ENCODE data around the gene NEK3.
"Not testable (repeated sequence)": the region's sequence is repeated elsewhere in the genome, so short reads cannot be mapped to it uniquely, and the experiment has no call there.

Gene NEK3

DNA sequence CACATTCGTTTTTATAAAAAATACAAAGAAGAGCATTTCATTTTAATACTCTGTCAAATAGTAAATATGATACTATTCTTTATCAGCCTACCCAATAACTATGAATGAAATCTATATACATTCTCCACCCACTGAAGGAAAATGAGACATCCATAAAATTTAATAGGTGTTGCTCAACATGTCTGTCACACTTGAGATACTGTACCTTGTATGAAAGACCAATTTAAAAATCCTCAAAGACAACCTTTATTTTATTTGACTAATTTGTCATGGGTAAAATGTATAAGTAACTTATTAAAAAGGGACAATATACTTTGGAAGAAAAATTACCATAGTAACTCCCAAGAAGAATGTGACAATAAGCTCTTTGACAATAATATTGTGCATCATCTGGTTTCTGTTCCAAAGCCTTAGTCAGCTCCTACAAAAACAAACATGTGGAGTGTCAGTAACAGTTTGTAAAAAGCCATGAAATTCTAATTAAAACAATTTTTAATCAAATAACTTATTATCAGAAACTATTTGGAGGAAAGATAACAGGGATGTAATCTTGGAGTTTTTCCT, 11.5 kb upstream of the NEK3 start:
- peak; percentile 82 for DNase-seq (ENCODE audit: low spot score)

DNA sequence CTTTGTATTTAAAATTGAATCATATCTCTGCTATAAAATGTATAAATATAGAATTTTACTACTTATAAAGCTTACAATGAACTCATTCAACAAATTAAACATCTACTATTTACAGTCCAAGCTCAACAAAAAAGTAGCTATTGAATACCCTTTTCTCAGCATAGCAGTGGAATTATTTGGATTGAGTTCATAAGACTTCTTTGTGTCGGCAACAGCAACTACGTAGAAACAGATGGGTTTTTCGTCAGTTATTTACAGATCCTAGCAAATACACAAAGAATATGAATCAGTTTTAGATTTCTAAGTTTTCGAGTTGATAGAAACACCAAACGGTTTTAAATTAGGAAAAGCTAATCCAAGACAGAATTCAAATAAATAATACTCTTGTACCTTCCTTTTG, 10.4 kb upstream of the NEK3 start:
- DNase-seq (ENCODE audit: low spot score) = peak; percentile 77

DNA sequence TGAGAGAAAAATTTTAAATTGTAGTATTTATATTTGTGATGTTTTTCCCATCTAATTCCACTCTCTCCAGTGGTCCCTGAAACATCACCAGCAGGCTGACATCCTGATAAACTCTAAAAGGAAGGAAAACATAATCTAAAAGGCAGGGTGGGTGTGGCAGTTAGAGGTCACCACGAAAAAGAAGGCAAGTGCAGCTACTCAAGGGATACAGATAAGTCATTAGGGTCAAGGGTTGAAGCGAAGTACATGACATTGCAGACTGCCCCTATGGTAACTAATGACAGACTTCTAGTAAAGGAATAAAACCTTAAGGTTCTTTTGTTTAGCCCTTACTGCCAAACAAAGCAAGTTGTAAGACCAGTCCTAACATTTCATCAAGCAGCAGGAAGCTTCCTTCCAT, 6.0 kb upstream of the NEK3 start:
- no peak for DNase-seq (ENCODE audit: low spot score)

DNA sequence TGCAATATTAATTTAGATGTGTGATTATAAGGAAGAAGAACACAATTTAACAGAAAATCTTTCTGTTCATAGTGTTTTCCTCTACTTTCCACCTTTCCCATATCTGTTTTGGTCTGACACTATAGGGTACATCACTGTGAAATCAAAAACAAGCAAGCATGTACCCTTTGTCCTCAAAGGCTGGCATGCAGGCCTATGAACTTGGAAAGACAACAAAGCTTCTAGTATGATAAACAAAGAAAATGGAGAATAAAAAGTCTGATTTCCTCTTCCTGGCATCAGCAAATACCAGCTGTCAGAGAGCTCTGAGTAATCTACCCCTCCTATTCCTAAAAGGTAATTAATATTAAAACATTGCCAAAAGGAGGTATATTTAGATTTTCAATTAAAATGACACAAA, 5.6 kb upstream of the NEK3 start:
- peak; percentile 84 for DNase-seq (ENCODE audit: low spot score)

DNA sequence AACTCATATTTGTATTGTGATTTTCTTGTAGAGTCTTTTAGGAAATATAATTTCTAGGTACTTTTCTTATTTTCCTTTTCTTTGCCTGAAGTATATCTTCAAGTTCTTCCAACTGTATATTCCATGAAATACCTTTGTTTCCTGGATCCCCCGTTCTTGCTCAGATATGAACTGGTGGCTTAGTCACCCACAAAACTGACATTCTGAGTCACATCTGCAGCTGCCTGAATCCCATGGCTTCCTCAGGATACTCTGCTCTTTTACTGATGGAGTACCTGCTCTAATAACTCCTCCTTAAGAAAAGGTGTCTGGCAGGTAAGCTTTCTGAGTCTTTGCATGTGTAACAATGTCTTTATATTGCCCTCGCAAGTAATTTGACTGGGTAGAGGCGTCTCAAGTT, 4.5 kb upstream of the NEK3 start:
- DNase-seq (ENCODE audit: low spot score) = not testable (repeated sequence)

DNA sequence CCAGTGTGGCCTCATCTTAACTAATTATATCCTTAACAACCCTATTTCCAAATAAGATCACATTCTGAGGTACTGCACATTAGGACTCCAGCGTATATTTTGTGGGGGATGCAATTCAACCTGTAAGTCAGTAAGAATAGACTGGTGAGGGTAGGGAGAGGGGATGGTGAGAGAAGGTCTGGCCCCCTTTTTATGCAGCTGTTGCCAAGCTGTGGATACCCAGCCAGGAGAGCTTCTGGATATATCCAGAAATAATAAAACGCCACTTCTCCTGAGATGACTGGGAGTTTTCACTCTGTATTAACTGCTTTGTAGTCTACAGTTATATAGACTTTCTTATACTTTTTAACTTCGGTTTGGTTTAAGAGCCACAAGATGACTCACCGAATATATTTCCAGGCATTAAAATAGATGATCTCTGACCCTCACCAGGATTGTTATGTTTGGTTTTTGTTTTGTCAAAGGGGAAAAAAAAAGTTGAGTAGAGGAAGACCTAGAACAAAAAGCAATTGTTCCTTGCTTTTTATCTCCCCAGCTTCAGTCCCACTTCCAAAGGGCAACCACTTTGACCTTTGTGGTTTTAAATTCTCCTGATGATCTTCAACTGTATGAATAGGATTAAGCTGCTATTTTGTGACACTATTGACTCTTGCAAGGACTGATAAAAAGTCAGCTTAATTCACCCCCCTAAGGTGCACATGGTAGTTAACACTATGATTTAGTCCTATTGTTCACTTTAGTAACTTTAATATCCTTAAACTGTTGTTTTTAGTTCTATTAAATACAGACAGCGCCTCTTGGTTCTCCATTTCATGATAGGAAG, 3.1 kb upstream of the NEK3 start:
- peak; percentile 57 for DNase-seq (ENCODE audit: low spot score)

DNA sequence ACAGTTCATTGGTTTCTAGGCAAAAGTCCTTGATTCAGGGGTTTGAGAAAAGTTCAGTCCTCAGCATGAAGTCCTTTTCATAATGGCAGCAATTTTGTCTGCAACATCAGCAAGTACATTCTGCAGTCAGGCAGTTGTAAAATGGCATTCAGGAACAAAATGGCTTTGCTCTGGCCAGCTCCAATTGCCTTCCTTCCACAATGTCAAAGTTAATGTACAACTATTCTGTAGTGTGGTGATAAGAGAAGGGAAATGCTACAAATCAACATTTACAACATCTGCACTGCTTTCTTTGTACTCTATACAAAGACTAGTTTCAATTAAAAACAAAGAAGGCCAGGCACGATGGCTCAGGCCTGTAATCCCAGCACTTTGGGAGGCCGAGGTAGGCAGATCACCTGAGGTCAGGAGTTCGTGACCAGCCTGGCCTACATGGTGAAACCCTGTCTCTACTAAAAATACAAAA, 1.8 kb upstream of the NEK3 start:
- no peak for DNase-seq (ENCODE audit: low spot score)

DNA sequence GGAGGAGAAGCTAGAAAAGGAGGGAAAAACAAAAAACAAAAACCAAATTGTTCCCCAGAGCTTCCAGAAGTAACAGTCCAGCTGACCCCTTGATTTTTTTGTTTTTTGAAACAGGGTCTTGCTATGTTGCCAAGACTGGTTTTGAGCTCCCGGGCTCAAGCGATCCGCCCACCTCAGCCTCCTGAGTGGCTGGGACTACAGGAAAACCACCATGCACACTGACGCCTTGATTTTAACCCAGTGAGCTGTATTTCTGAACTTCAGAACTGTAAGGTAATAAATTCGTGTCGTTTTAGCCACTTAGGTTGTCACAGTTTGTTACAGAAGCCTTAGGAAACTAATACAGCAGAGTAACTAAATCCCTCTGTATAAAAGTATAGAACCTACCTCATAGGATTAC, 1.1 kb upstream of the NEK3 start:
- no peak for DNase-seq (ENCODE audit: low spot score)

DNA sequence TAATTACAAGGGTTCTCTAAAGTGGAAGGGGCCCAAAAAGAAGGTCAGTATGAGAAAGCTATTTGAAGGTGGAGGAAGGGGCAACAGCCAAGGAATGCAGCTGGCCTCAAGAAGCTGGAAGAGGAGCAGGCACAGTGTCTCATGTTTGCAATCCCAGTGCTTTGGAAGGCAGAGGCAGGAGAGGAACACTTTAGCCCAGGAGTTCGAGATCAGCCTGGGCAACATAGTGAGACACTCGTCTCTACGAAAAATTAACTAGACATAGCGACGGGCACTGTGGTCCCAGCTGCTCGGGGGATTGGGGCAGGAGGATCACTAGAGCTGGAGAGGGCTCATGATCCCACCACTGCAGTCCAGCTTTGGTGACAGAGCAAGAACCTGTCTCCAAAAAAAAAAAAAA, 656 bp upstream of the NEK3 start:
- no peak for DNase-seq (ENCODE audit: low spot score)

DNA sequence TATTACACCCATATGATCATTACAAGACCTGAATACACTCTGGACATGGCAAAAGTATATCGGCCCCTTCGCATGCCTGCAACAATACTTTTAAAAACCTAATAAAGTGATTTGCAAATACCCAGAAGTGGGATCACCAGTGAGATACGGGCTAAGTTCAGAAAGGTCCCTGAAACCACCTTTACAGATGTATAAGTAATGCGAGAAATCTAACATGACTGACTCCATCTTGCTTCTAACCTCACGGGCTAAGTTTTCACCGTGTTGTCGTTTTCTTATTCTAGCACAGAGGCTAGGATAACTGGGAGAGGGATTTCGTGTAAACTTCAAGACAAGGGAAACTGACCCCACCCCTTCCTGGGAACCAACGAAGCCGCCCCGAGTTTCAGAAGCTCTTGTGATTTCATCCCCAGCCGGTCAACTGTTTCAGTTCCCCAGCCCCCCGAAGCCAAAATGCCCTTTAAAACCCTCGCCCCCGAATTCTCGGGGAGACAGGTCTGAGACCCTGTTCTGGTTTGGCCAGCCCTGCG, 703 bp downstream of the NEK3 start:
- peak; percentile 46 for DNase-seq (ENCODE audit: low spot score)

DNA sequence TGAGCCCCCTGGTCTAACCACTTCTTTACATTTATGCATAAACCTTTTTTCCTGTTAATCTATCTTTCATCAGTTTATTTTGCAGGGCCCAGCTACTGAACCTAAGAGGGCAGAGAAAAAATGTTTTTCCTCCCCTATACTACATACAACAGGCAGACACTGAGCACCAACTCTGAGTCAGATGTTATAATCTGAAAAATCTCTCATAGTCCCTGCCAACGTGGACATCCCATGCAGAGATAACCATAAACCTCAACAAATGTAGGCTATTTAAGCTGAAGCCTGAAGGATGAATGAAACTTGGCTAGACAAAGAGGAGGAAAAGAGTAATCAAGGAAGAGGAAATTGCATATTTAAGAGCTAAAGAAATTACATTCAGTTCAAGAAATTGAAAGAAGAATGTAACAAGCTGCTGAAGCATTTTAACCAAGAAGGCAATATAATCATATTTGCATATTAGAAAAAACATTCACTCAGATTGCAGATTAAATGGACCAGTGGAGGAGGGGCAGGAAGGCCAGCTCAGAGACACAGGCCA, 2.6 kb downstream of the NEK3 start:
- DNase-seq (ENCODE audit: low spot score) = no peak

DNA sequence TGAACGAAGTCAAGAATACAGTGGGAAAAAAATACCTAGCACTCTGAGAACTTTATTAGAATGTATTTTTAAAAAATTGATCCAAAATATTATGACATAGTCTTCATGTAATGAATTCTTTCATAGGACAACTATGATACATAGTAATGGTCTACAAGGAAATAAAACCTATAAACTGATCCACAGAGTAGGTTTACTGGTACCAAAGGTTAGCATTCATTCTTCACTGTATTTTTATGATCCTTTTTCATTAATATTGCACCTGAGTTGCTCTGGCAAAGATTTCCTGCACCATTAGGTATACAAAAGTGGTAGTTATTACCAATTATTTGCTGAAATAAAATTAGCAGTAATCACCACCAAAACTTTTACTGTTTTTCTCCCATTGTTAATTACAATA, 4.2 kb downstream of the NEK3 start:
- DNase-seq (ENCODE audit: low spot score) = no peak

DNA sequence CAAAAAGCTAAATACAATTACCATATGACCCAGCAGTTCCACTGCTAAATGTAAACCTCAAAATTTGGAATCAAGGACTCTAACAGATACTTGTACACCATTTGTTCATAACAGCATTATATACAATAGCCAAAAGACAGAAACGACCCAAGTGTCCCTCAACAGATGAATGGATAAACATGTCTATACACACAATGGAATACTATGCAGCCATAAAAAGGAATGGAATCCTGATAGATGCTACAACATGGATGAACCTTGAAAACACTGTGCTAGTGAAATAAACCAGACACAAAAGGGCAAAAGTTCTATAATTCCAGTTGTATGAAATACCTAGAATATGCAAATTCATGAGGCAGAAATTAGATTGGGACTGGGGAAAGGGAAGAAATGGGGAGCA, 12.2 kb downstream of the NEK3 start:
- no peak for DNase-seq (ENCODE audit: low spot score)

DNA sequence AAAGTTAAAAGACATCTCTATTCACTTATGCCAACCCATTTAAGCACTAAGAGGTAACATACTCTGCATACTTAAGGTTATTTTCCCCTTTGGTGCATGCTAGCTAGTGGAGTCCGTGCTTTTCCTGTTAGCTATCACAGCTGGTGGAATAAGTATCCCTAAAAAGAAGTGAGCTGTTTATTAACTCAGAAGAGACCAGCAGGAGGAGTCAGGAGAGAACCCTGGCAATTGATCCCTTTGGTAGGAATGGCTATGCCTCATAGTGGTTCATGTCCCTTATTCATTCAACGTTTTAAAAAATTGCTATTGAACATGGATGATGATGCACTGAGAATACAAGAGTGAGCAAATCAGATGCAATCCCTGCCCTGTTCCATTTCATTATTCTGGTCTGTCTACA, 18.1 kb downstream of the NEK3 start:
- DNase-seq (ENCODE audit: low spot score) = no peak

DNA sequence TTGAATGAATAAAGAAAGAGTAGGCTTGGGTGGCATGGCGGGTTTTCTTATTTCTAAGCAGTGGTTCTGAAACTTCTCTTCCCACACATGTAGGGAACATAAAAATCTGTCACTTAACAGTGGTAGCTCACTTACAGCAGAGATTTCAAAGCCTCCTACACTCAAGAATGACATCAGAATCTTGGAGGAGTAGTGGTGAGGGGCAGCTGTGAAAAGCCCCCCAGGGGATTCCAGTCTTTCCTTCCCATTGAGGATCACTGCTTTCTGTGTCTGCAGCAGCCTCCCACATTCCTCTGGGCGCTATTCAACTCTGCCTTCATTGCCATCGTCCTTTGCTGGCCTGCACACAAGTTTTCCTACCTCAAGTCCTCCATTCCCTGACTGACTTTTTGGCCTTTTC, 21.9 kb downstream of the NEK3 start:
- no peak for DNase-seq (ENCODE audit: low spot score)

DNA sequence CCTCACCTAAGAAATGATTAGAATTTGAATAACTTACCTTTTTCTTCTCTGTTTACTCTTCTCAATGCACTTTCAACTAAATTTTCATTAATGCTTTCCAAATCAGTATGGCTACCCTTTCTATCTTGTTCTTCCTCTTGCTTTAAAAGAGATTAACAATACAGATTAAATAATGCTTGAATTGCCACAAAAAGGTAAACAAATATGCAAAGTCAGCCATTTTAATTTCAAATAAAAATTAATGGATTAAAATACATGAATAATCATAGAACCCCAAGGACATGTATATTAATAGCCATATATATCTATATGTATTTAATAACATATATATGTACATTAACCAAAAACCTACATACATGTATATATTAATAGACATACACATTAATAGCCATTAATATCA, 22.6 kb downstream of the NEK3 start:
- DNase-seq (ENCODE audit: low spot score) = no peak

DNA sequence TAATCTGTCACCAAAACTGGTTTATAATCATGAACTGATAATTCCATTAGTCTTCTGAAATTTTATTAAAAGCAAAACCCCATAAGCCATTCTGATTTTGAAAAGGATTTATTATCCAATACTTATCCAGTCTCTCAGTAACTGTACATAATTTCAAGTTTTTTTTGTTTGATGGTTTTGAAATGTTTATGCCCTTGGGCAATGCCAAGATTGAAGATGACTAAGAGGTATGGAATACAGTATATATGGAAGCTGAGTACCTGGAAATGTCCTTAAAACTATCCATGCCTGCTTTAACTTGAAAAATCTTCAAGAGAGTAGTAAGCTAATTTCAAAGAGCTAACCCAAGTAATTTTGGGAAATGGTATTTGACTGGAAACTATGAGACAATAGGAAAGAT, 28.8 kb downstream of the NEK3 start:
- no peak for DNase-seq (ENCODE audit: low spot score)

DNA sequence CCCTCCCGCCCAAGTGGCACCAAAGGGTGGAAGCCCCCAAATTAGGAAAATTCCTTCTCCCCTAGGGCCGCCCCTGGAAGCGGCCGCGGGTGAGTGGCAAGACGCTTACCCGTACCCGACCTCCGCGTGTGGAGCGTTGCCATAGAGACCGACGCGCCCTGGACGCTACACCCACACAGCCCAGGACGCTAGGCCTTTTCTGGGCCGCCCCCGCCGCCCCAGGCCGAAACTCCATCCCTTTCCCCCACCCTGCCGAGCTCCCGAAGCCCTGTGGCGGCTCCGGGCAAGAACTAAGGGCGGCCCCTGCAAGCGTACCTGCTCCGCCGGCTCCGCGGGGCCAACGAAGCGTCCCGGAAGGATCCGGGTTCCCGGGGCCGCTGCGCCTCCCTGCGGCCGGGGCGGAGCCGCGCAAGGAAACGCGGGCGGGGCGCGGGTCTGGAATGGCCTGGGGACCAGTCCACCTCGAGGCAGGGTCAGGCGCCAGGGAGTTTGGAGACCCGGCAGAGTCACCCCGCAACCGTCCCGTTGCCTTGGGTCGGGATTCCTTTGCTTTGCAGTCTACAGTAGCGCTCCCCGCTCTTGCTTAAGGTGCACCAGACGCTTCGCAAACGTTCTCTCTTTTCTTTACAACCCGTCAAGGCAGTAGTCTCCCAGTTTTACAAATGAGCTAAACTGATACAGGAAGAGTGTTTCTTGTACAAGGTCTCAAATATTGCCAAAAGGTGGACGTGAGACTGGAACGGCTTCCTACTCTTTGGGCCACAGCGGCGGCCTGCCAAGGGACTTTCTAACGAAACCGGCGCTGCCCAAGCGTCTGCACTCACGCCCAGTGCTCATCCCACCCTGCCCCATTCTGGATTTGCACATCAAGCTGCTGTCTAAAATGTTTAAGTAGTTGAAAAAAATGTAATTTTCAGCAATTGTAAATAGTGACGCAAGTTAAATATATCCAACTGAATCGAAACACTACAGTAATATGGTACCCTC, 30.4 kb downstream of the NEK3 start, which contains the start of gene NEK5:
NEK5 (minus strand) TSS at position 360 of the 987 bp plus-strand sequence. CDS start 1,591 bp downstream, outside the sequence.
- peak; percentile 14 for DNase-seq (ENCODE audit: low spot score)

DNA sequence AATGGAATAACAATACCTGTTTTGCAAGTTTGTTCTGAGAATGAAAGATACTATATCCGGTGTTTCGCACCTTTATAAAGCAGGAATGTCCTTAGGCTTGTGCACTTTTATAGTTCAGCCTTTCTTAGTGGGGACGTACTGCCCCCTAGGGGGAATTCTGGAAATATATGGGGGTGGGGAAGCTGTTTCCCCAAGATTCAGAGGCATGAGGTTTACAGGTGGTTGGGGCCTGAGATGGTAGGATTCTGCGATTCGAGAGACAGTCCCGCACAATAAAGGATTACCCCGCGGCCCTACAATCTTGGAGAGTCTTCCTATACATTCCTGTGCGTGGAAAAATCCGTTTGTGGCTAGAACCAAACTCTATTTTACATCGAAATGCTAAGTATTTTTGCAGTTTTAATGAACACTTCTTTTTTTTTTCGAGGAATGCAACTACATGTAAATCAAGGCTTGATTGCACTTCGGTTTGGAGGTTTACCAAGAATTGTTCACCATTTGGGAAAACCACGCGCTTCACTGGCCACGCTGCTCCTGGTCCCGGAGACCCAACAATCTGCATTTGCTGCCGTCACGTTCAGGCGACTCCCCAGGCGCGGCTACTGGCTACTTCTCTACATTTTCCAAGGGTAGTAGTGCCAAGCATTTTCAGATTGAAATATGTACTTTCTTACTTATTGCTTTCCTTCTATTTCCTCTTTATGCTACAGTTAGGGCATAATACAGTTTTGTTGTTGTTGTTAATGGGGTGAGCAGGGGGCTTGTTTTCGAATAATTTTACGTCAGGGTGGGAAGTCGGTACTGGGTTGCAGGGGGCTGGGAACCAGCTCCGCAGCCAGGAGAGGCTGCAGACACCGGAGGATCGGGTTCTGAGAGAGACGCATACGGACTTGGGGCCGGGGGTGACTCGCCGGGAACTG, 31.4 kb downstream of the NEK3 start:
- peak; percentile 84 for DNase-seq (ENCODE audit: low spot score)

DNA sequence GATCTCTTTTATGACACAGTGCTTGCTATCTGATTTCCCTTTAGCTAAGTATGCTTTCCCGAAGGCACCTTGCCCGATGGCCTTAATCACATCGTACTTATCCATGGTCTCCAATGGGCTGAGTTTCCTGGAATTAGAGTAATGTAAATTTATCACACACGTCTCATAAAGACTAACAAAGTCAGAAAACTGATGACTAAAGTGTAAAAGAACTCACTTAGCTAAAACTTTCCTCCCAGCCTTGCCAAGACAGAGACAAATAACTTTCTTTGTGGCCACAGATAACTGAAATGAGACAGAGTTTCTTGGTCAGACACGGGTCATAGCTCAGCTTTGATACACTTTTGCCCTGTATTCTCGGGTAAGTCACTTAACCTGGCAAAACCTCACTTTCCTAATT, 32.0 kb downstream of the NEK3 start:
- no peak for DNase-seq (ENCODE audit: low spot score)

DNA sequence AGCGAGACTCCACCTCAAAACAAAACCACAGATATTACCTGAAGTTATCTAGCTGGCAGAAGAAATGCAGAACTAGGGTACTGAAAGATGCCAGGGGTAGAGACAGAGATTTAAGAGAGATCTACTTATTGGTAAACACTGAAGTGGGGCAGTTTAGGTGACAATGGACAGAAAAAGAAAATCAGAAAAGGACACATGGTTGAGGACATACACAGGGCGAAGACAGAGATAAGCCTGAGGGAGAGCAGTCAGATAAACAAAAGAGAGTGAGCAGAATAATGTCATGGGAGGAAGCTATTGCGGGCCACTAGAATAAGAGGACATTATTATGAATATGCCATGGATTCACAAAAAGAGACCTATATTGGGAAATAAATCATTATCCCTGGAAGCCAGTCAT, 33.9 kb downstream of the NEK3 start:
- no peak for DNase-seq (ENCODE audit: low spot score)

All from pons (tissue), 1 donor.